Spinal cord (tissue), 10 donors: ENCODE results near the gene DUS3L. TPM values are rescaled to one million over a fixed set of nuclear protein-coding genes. Genes with fewer than 3 reads are reported as not detected.

ENCODE experiments used
- DNase-seq, 6 donors: peaks; one replicate each; pipeline versions ENCODE4 v3.0.0 to v3.0.0-alpha.2; 2013 to 2015; ENCODE audit warnings: low spot score in 6 of 6, low read depth in 4 of 6
- H3K27ac ChIP-seq: one replicate; pipeline ENCODE4 v1.5.1; 2013; ENCODE audit warnings: low read depth, low read length, control low read depth
- H3K27me3 ChIP-seq: one replicate; pipeline ENCODE4 v1.6.1; 2013; ENCODE audit warnings: low read length; ENCODE audit not compliant: control insufficient read depth, insufficient read depth
- H3K36me3 ChIP-seq: one replicate; pipeline ENCODE4 v1.6.1; 2013; ENCODE audit warnings: low read length; ENCODE audit not compliant: control insufficient read depth, insufficient read depth
- H3K4me1 ChIP-seq: one replicate; pipeline ENCODE4 v1.6.1; 2013; ENCODE audit warnings: low read length; ENCODE audit not compliant: control insufficient read depth, insufficient read depth
- H3K4me3 ChIP-seq: one replicate; pipeline ENCODE4 v1.5.1; 2013; ENCODE audit warnings: low read depth, low read length, control low read depth
- H3K9me3 ChIP-seq: one replicate; pipeline ENCODE4 v1.6.1; 2013; ENCODE audit warnings: low read length; ENCODE audit not compliant: control insufficient read depth, insufficient read depth
- WGBS: methylation state at CpG from one replicate; pipeline ENCODE4 v1.1.5; 2013; ENCODE audit warnings: missing lambda C conversion rate; ENCODE audit not compliant: insufficient coverage; 5-methylcytosine and 5-hydroxymethylcytosine counted together
- long read RNA-seq, 4 donors: transcript quantifications; one replicate each; lab custom pipeline, GENCODE V29; 2026
- polyA plus RNA-seq, 2 donors: library from polyadenylated mRNA; unstranded; fragments of 120-200 nt; gene quantifications; one replicate each; pipeline ENCODE4 v1.2.1, GENCODE V29; 2013; ENCODE audit not compliant: insufficient read length in 2 of 2
- total RNA-seq, 2 donors: library from RNA; depleted of rRNA in 1 of 2; stranded (reverse); fragments of 120-200 nt in 1 of 2; fragments of >200 nt in 1 of 2; gene quantifications; one replicate each; pipeline versions ENCODE4 v1.2.3 to v1.2.4, GENCODE V29; 2013 to 2014
- donor health status: healthy.

DUS3L gene
- 10 to 100 TPM in 1 of 2 donors, 1 to 10 TPM in 1; 9.5 to 21.5 TPM for total RNA-seq
- 10 to 100 TPM; 22.9 to 31.0 TPM for polyA plus RNA-seq
- long read RNA-seq, donor 1, partial matches to known transcripts: 5 of 8 reads
- long read RNA-seq, donor 1, other reads (novel, unspliced or antisense): 0 of 8 reads
- long read RNA-seq, donor 2: 0 reads
- long read RNA-seq, donor 3, partial matches to known transcripts: 0 of 4 reads
- long read RNA-seq, donor 3, other reads (novel, unspliced or antisense): 0 of 4 reads
- long read RNA-seq, donor 4, transcript DUS3L-201 (13 exons, 2,113 nt): major isoform, 5 of 7 reads
- long read RNA-seq, donor 4, partial matches to known transcripts: 0 of 7 reads
- long read RNA-seq, donor 4, other reads (novel, unspliced or antisense): 0 of 7 reads

- under 1% methylated on average over 64 of the region's 72 CpGs for WGBS
These were observed at the start of gene DUS3L for GRCh38 chr19:5790559-5791520. TSS of gene DUS3L (minus strand) at chr19:5791163. CDS start at chr19:5791141, 22 bp downstream.

GRCh38 chr19:5839065-5840017 lies 48.4 kb upstream of the DUS3L start, which contains the start of gene FUT6:
TSS of gene FUT6 (minus strand) at chr19:5839702. CDS start at chr19:5832567, 7,135 bp downstream.
- Histone ChIP-seq H3K9me3 (no peaks in the 10 kb centered on the region), H3K36me3 (no peaks in the 10 kb centered on the region), H3K27ac (no peak within 1 kb of the TSS), H3K27me3 (no peaks in the 10 kb centered on the region), H3K4me1 (no peaks in the 10 kb centered on the region), H3K4me3 (no peak within 1 kb of the TSS)
- DNase-seq: no peak
- 97% methylated on average over 4 of the region's 9 CpGs for WGBS

More at GRCh38 chr19:5790559-5791520, at the start of gene DUS3L:
- no peaks in the 10 kb centered on the region for H3K27me3 ChIP-seq
- peak; percentile 86 to 99 (median 96) for DNase-seq
- no peaks in the 10 kb centered on the region for H3K9me3 ChIP-seq
- H3K36me3 ChIP-seq: peaks cover 42% of the 10 kb centered on the region
- H3K4me1 ChIP-seq: peaks cover 21% of the 10 kb centered on the region
- H3K27ac ChIP-seq: peak within 1 kb of the TSS; percentile 97
- peak within 1 kb of the TSS; percentile 88 for H3K4me3 ChIP-seq

- H3K27me3 ChIP-seq: no peaks in the 10 kb centered on the region
- DNase-seq: no peak
- no peaks in the 10 kb centered on the region for H3K36me3 ChIP-seq
- 48% methylated on average over 12 of the region's 20 CpGs for WGBS
- no peak overlapping the region for H3K4me3 ChIP-seq
- H3K4me1 ChIP-seq: no peaks in the 10 kb centered on the region
- H3K27ac ChIP-seq: no peak overlapping the region
- no peaks in the 10 kb centered on the region for H3K9me3 ChIP-seq
These were observed 47.5 kb upstream of the DUS3L start for GRCh38 chr19:5838353-5839064.

- Histone ChIP-seq H3K36me3 (no peaks in the 10 kb centered on the region), H3K9me3 (no peaks in the 10 kb centered on the region), H3K4me3 (no peak overlapping the region), H3K4me1 (no peaks in the 10 kb centered on the region), H3K27me3 (no peaks in the 10 kb centered on the region), H3K27ac (no peak overlapping the region)
- 83% methylated on average over 4 of the region's 15 CpGs for WGBS
- no peak for DNase-seq
These were observed 46.9 kb upstream of the DUS3L start for GRCh38 chr19:5837761-5838352.

GRCh38 chr19:5832527-5833216 lies 41.7 kb upstream of the DUS3L start:
- Histone ChIP-seq H3K36me3 (no peaks in the 10 kb centered on the region), H3K27me3 (peaks cover 2% of the 10 kb centered on the region), H3K9me3 (no peaks in the 10 kb centered on the region), H3K4me3 (no peak overlapping the region), H3K4me1 (peaks cover 19% of the 10 kb centered on the region), H3K27ac (no peak overlapping the region)
- DNase-seq: no peak
- 81% methylated on average over 5 of the region's 6 CpGs for WGBS

- Histone ChIP-seq H3K4me1 (peaks cover 24% of the 10 kb centered on the region), H3K9me3 (no peaks in the 10 kb centered on the region), H3K36me3 (no peaks in the 10 kb centered on the region), H3K4me3 (no peak overlapping the region), H3K27ac (no peak overlapping the region), H3K27me3 (peaks cover 2% of the 10 kb centered on the region)
- 86% methylated on average over 21 of the region's 22 CpGs for whole genome bisulfite sequencing
- DNase-seq: no peak
These were observed 41.1 kb upstream of the DUS3L start for GRCh38 chr19:5832061-5832460.

GRCh38 chr19:5831159-5831558 lies 40.2 kb upstream of the DUS3L start:
- peaks cover 2% of the 10 kb centered on the region for H3K27me3 ChIP-seq
- H3K9me3 ChIP-seq: no peaks in the 10 kb centered on the region
- no peak overlapping the region for H3K4me3 ChIP-seq
- no peak for DNase-seq
- 93% methylated on average over 9 of the region's 9 CpGs for WGBS
- H3K36me3 ChIP-seq: no peaks in the 10 kb centered on the region
- H3K27ac ChIP-seq: no peak overlapping the region
- peaks cover 33% of the 10 kb centered on the region for H3K4me1 ChIP-seq
